SK-N-SH (cell line): ENCODE results near the gene LCN1. TPM values are rescaled to one million over a fixed set of nuclear protein-coding genes. Genes with fewer than 3 reads are reported as not detected.

ENCODE experiments used
- CTCF ChIA-PET: fragments of 300-600, 350-600 bp; formaldehyde crosslinking; extraction: SDS; loops from one replicate; lab custom pipeline; 2021; lab: Yijun Ruan, JAX
- POLR2A ChIA-PET: fragments of 350-600 bp; sonication (Branson Sonifier 250); formaldehyde crosslinking; extraction: SDS; loops from one replicate; lab custom pipeline; 2020; ENCODE audit warnings: antibody characterized with exemption, inconsistent platforms; lab: Yijun Ruan, JAX
- DNase-seq: peaks from one replicate; pipeline ENCODE4 v3.0.0; 2012
- H2AFZ ChIP-seq: fragments of 200-600 bp; sonication (generic); 2 replicates; pipeline ENCODE4 v1.8.1; 2016; ENCODE audit warnings: antibody characterized with exemption, mild to moderate bottlenecking, low read depth
- H3F3A ChIP-seq: fragments of 200-600 bp; sonication (generic); replicated peaks from 2 replicates; pipeline ENCODE3; 2016; ENCODE audit warnings: antibody characterized with exemption, mild to moderate bottlenecking; ENCODE audit not compliant: insufficient read depth
- H3K27ac ChIP-seq, 2 experiments: fragments of 200-500 bp in 1 of 2; fragments of 200-600 bp in 1 of 2; sonication (Bioruptor generic) in 1 of 2; sonication (generic), shearing (Covaris generic) in 1 of 2; 2 replicates each; pipeline versions ENCODE4 v1.5.1 to v1.6.1; 2014 to 2016; ENCODE audit warnings: low read depth in 2 of 2, inconsistent platforms in 1 of 2, low read length in 1 of 2, mild to moderate bottlenecking in 1 of 2, mixed read lengths in 1 of 2
- H3K27me3 ChIP-seq: fragments of 200-600 bp; sonication (generic), shearing (Covaris generic); 2 replicates; pipeline ENCODE4 v1.6.1; 2016; ENCODE audit warnings: mixed run types; ENCODE audit not compliant: insufficient read depth
- H3K36me3 ChIP-seq, 2 experiments: fragments of 200-500 bp in 1 of 2; fragments of 200-600 bp in 1 of 2; sonication (Bioruptor generic) in 1 of 2; sonication (generic) in 1 of 2; replicated peaks in 1 of 2; 2 replicates each; pipeline versions ENCODE3 to v1.5.1; 2014 to 2016; ENCODE audit warnings: low read length in 1 of 2, mild to moderate bottlenecking in 1 of 2; ENCODE audit not compliant: insufficient read depth in 2 of 2, control insufficient read depth in 1 of 2
- H3K4me1 ChIP-seq, 2 experiments: fragments of 200-500 bp in 1 of 2; fragments of 200-600 bp in 1 of 2; sonication (Bioruptor generic) in 1 of 2; sonication (generic), shearing (Covaris generic) in 1 of 2; 2 replicates each; pipeline versions ENCODE4 v1.5.1 to v1.6.1; 2014 to 2016; ENCODE audit warnings: low read depth in 1 of 2, low read length in 1 of 2, mixed run types in 1 of 2; ENCODE audit not compliant: insufficient read depth in 2 of 2, control insufficient read depth in 1 of 2
- H3K4me2 ChIP-seq: fragments of 200-600 bp; sonication (generic), shearing (Covaris generic); 2 replicates; pipeline ENCODE4 v1.6.1; 2017; ENCODE audit warnings: mixed run types
- H3K4me3 ChIP-seq, 2 experiments: fragments of 200-500 bp in 1 of 2; fragments of 200-600 bp in 1 of 2; sonication (Bioruptor generic) in 1 of 2; sonication (generic), shearing (Covaris generic) in 1 of 2; 2 replicates each; pipeline versions ENCODE4 v1.5.1 to v1.8.1; 2014 to 2016; ENCODE audit warnings: low read depth in 2 of 2, inconsistent platforms in 1 of 2, low read length in 1 of 2, mild to moderate bottlenecking in 1 of 2, mixed read lengths in 1 of 2, moderate library complexity in 1 of 2
- H3K79me2 ChIP-seq: fragments of 200-600 bp; sonication (generic); 2 replicates; pipeline ENCODE4 v1.8.1; 2017; ENCODE audit warnings: mild to moderate bottlenecking; ENCODE audit not compliant: insufficient read depth
- H3K9ac ChIP-seq: fragments of 200-600 bp; sonication (generic); 2 replicates; pipeline ENCODE4 v1.6.1; 2017; ENCODE audit warnings: mixed run types
- H3K9me2 ChIP-seq: fragments of 200-600 bp; sonication (generic); 2 replicates; pipeline ENCODE4 v1.6.1; 2017; ENCODE audit warnings: mixed run types
- H3K9me3 ChIP-seq: fragments of 200-600 bp; sonication (generic); 2 replicates; pipeline ENCODE4 v1.6.1; 2017; ENCODE audit warnings: mixed run types, mild to moderate bottlenecking, moderate library complexity
- H4K20me1 ChIP-seq: fragments of 200-600 bp; sonication (generic); 2 replicates; pipeline ENCODE4 v1.6.1; 2017; ENCODE audit warnings: mild to moderate bottlenecking, mixed run types; ENCODE audit not compliant: insufficient read depth
- CHD2 ChIP-seq: fragments of 150-350 bp; IDR thresholded peaks from 2 replicates; pipeline ENCODE4 v1.6.1; 2018; ENCODE audit warnings: low read length; ENCODE audit not compliant: partially characterized antibody
- EZH2phosphoT487 ChIP-seq: fragments of 200-600 bp; sonication (generic); IDR thresholded peaks from 2 replicates; pipeline ENCODE4 v1.6.1; 2017; ENCODE audit warnings: low read depth, mixed run types, mild to moderate bottlenecking, antibody characterized with exemption, moderate library complexity, borderline replicate concordance
- FOSL2 ChIP-seq: IDR thresholded peaks from 2 replicates; pipeline ENCODE4 v1.4.0; 2012; ENCODE audit warnings: low read depth, mild to moderate bottlenecking, moderate library complexity, borderline replicate concordance
- FOXJ3 ChIP-seq: sonication (generic); formaldehyde crosslinking; IDR thresholded peaks from 2 replicates; pipeline ENCODE4 v1.5.1; 2020; ENCODE audit warnings: mild to moderate bottlenecking, missing genetic modification reagents
- FOXM1 ChIP-seq: IDR thresholded peaks from 2 replicates; pipeline ENCODE4 v1.4.0; 2012; ENCODE audit warnings: low read depth, mild to moderate bottlenecking
- GABPA ChIP-seq: IDR thresholded peaks from 2 replicates; pipeline ENCODE4 v1.4.0; 2012; ENCODE audit warnings: low read depth, mild to moderate bottlenecking
- JUND ChIP-seq: IDR thresholded peaks from 2 replicates; pipeline ENCODE4 v1.4.0; 2012
- MEF2A ChIP-seq: IDR thresholded peaks from 2 replicates; pipeline ENCODE4 v1.4.0; 2012; ENCODE audit warnings: low read depth, borderline replicate concordance
- MXI1 ChIP-seq: IDR thresholded peaks from 2 replicates; pipeline ENCODE4 v1.6.1; 2012; ENCODE audit warnings: mild to moderate bottlenecking, low read depth, low read length, improper control_type of control experiment
- NFIC ChIP-seq: IDR thresholded peaks from 2 replicates; pipeline ENCODE4 v1.4.0; 2012; ENCODE audit warnings: borderline replicate concordance
- RAD21 ChIP-seq: IDR thresholded peaks from 2 replicates; pipeline ENCODE4 v1.6.1; 2012; ENCODE audit warnings: mild to moderate bottlenecking, low read length
- RCOR1 ChIP-seq: fragments of 150-350 bp; IDR thresholded peaks from 2 replicates; pipeline ENCODE4 v1.6.1; 2017; ENCODE audit warnings: antibody characterized with exemption, low read length
- RXRA ChIP-seq: IDR thresholded peaks from 2 replicates; pipeline ENCODE4 v1.4.0; 2012; ENCODE audit warnings: low read depth, mild to moderate bottlenecking, borderline replicate concordance
- TEAD4 ChIP-seq: IDR thresholded peaks from 2 replicates; pipeline ENCODE4 v1.4.0; 2012; ENCODE audit warnings: mild to moderate bottlenecking, borderline replicate concordance; ENCODE audit not compliant: insufficient read depth
- YY1 ChIP-seq: IDR thresholded peaks from 2 replicates; pipeline ENCODE4 v1.4.0; 2012; ENCODE audit warnings: low read depth, mild to moderate bottlenecking
- WGBS: methylation state at CpG from one replicate; pipeline ENCODE4 v1.1.6; 2017; ENCODE audit warnings: low lambda C conversion rate; 5-methylcytosine and 5-hydroxymethylcytosine counted together
- polyA plus RNA-seq, 3 experiments: library from polyadenylated mRNA; depleted of rRNA; stranded (reverse); fragments of >200 nt; gene quantifications; 2 replicates each; pipeline ENCODE4 v1.2.3, GENCODE V29; 2012
- TF ChIP-seq, protein P1 (sequence below): IDR thresholded peaks from 2 replicates; pipeline ENCODE4; 2012
- TF ChIP-seq, protein P2 (sequence below): IDR thresholded peaks from 2 replicates; pipeline ENCODE4 v1.4.0; 2012; ENCODE audit warnings: low read depth
- TF ChIP-seq, protein P3 (sequence below): IDR thresholded peaks from 2 replicates; pipeline ENCODE4 v1.6.1; 2012; ENCODE audit warnings: mild to moderate bottlenecking, low read depth, low read length, moderate library complexity
- TF ChIP-seq, protein P4 (sequence below): fragments of 150-350 bp; IDR thresholded peaks from 2 replicates; pipeline ENCODE4 v1.6.1; 2016; ENCODE audit warnings: mild to moderate bottlenecking, low read depth, low read length
- TF ChIP-seq, protein P5 (sequence below): IDR thresholded peaks from 2 replicates; pipeline ENCODE4 v1.4.0; 2012; ENCODE audit warnings: low read depth, borderline replicate concordance

Gene LCN1
- polyA plus RNA-seq, 1 of the 3 experiments (the other 2 are of a cell fraction): not detected

DNA sequence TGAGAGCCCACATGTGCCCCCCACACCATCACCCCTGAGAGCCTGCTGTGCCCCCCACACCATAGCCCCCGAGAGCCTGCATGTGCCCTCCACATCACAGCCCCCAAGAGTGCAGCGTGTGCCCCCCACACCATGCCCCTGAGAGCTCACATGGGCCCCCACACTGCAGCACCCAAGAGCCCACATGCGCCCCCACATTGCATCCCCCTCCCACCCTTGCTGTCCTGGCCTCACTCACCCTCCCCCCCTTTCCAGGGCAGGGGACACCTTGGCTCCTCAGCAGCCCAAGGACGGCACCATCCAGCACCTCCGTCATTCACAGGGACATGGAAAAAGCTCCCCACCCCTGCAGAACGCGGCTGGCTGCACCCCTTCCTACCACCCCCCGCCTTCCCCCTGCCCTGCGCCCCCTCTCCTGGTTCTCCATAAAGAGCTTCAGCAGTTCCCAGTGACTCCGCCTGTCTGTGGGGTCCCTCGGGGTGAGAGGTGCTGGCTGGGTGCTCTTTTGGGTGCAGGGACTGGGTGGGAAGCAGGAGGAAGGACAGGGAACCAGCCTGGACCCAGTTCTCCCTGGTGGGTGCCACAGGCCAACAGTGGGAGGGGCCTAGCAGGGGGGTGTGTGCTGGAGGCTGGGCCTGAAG, 5.0 kb downstream of the LCN1 start:
- 72% methylated on average over 8 of the region's 11 CpGs for WGBS

More for the DNA sequence above, 5.0 kb downstream of the LCN1 start:
- no peak overlapping the region for H3K27ac ChIP-seq
- POLR2A ChIA-PET: no interaction called here
- no peaks in the 10 kb centered on the region; a peak in 1 of 4 replicates for H3K4me1 ChIP-seq
- H3K9me3 ChIP-seq: no peaks in the 10 kb centered on the region
- no peaks in the 10 kb centered on the region for H3K9me2 ChIP-seq
- CTCF ChIA-PET: interaction anchor here (1.6 kb wide), 1 partner anchor 22 kb away, joined by 6 read pairs; no protein-coding TSS in a partner anchor
- no peak overlapping the region for H3K4me3 ChIP-seq
- H3K36me3 ChIP-seq: no peaks in the 10 kb centered on the region
- H3K4me2 ChIP-seq: no peak overlapping the region
- H3K9ac ChIP-seq: no peak overlapping the region
- H4K20me1 ChIP-seq: no peaks in the 10 kb centered on the region
- no peak for DNase-seq
- no peak overlapping the region for H2AFZ ChIP-seq
- no peaks in the 10 kb centered on the region for H3K79me2 ChIP-seq
- TF ChIP-seq RAD21 (no peak), TEAD4 (no peak), MEF2A (no peak), FOXM1 (no peak), GABPA (no peak), YY1 (no peak), MXI1 (no peak), RXRA (no peak), CHD2 (no peak), JUND (no peak), FOXJ3 (CRISPR knock-in tag) (no peak), RCOR1 (no peak), EZH2phosphoT487 (no peak), FOSL2 (no peak), NFIC (no peak)
- TF ChIP-seq, protein P1, sequence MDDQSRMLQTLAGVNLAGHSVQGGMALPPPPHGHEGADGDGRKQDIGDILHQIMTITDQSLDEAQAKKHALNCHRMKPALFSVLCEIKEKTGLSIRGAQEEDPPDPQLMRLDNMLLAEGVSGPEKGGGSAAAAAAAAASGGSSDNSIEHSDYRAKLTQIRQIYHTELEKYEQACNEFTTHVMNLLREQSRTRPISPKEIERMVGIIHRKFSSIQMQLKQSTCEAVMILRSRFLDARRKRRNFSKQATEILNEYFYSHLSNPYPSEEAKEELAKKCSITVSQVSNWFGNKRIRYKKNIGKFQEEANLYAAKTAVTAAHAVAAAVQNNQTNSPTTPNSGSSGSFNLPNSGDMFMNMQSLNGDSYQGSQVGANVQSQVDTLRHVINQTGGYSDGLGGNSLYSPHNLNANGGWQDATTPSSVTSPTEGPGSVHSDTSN: no peak
- TF ChIP-seq, protein P2, sequence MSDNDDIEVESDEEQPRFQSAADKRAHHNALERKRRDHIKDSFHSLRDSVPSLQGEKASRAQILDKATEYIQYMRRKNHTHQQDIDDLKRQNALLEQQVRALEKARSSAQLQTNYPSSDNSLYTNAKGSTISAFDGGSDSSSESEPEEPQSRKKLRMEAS: no peak
- TF ChIP-seq, protein P3, sequence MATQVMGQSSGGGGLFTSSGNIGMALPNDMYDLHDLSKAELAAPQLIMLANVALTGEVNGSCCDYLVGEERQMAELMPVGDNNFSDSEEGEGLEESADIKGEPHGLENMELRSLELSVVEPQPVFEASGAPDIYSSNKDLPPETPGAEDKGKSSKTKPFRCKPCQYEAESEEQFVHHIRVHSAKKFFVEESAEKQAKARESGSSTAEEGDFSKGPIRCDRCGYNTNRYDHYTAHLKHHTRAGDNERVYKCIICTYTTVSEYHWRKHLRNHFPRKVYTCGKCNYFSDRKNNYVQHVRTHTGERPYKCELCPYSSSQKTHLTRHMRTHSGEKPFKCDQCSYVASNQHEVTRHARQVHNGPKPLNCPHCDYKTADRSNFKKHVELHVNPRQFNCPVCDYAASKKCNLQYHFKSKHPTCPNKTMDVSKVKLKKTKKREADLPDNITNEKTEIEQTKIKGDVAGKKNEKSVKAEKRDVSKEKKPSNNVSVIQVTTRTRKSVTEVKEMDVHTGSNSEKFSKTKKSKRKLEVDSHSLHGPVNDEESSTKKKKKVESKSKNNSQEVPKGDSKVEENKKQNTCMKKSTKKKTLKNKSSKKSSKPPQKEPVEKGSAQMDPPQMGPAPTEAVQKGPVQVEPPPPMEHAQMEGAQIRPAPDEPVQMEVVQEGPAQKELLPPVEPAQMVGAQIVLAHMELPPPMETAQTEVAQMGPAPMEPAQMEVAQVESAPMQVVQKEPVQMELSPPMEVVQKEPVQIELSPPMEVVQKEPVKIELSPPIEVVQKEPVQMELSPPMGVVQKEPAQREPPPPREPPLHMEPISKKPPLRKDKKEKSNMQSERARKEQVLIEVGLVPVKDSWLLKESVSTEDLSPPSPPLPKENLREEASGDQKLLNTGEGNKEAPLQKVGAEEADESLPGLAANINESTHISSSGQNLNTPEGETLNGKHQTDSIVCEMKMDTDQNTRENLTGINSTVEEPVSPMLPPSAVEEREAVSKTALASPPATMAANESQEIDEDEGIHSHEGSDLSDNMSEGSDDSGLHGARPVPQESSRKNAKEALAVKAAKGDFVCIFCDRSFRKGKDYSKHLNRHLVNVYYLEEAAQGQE: no peak
- TF ChIP-seq, protein P4, sequence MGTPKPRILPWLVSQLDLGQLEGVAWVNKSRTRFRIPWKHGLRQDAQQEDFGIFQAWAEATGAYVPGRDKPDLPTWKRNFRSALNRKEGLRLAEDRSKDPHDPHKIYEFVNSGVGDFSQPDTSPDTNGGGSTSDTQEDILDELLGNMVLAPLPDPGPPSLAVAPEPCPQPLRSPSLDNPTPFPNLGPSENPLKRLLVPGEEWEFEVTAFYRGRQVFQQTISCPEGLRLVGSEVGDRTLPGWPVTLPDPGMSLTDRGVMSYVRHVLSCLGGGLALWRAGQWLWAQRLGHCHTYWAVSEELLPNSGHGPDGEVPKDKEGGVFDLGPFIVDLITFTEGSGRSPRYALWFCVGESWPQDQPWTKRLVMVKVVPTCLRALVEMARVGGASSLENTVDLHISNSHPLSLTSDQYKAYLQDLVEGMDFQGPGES: no peak
- TF ChIP-seq, protein P5, sequence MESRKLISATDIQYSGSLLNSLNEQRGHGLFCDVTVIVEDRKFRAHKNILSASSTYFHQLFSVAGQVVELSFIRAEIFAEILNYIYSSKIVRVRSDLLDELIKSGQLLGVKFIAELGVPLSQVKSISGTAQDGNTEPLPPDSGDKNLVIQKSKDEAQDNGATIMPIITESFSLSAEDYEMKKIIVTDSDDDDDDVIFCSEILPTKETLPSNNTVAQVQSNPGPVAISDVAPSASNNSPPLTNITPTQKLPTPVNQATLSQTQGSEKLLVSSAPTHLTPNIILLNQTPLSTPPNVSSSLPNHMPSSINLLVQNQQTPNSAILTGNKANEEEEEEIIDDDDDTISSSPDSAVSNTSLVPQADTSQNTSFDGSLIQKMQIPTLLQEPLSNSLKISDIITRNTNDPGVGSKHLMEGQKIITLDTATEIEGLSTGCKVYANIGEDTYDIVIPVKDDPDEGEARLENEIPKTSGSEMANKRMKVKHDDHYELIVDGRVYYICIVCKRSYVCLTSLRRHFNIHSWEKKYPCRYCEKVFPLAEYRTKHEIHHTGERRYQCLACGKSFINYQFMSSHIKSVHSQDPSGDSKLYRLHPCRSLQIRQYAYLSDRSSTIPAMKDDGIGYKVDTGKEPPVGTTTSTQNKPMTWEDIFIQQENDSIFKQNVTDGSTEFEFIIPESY: no peak
- no peaks in the 10 kb centered on the region for H3K27me3 ChIP-seq
- no peaks in the 10 kb centered on the region for H3F3A ChIP-seq
